OCI-LY7 (cell line): ENCODE measurements around the gene KCNIP1.

Source experiments
- CTCF ChIP-seq: fragments of 200-600 bp; sonication (generic); conservative IDR thresholded peaks from 2 replicates; pipeline ENCODE4 v1.5.1; 2014; ENCODE audit warnings: mild to moderate bottlenecking, antibody characterized with exemption, low read length, moderate library complexity, mixed read lengths
- EZH2phosphoT487 ChIP-seq: fragments of 200-600 bp; sonication (generic); IDR thresholded peaks from 2 replicates; pipeline ENCODE4 v1.6.1; 2018; ENCODE audit warnings: low read depth, borderline replicate concordance, mild to moderate bottlenecking, mixed run types, antibody characterized with exemption, low read length, moderate library complexity, mixed read lengths

- TF ChIP-seq CTCF (no peak), EZH2phosphoT487 (no peak)
These were observed 103.1 kb downstream of the KCNIP1 start for GRCh38 chr5:170606941-170607340.
